ENCODE results near the gene LMTK2. TPM values are rescaled to one million over a fixed set of nuclear protein-coding genes. Genes with fewer than 3 reads are reported as not detected.

LMTK2 gene
- total RNA-seq, 1 donor from 2014 or later = 40.4 TPM

Other genes starting within 250 kb of the LMTK2 start
- 31.8 TPM for gene ASNS, start 234.5 kb upstream of the LMTK2 start, total RNA-seq
- gene OCM2, start 116.7 kb upstream of the LMTK2 start, total RNA-seq = not detected
- gene BHLHA15, start 104.6 kb downstream of the LMTK2 start, total RNA-seq = 10.0 TPM
- 41.5 TPM for gene TECPR1, start 145.4 kb downstream of the LMTK2 start, total RNA-seq
- 21.4 TPM for gene BRI3, start 174.8 kb downstream of the LMTK2 start, total RNA-seq

All from occipital lobe (tissue), 1 donor.